Activated CD8-positive, alpha-beta memory T cell treated with anti-CD3 and anti-CD28 coated beads, Interleukin-2, amount 50 U/mL, for 48 hours (primary cell): ENCODE measurements around the gene LRP2BP.
A peak's percentile ranks its signal among the peaks of the same experiment; 100 is the strongest.

Experiments
- DNase-seq: peaks from one replicate; pipeline ENCODE4 v3.0.0-alpha.2; 2020

LRP2BP gene

DNA sequence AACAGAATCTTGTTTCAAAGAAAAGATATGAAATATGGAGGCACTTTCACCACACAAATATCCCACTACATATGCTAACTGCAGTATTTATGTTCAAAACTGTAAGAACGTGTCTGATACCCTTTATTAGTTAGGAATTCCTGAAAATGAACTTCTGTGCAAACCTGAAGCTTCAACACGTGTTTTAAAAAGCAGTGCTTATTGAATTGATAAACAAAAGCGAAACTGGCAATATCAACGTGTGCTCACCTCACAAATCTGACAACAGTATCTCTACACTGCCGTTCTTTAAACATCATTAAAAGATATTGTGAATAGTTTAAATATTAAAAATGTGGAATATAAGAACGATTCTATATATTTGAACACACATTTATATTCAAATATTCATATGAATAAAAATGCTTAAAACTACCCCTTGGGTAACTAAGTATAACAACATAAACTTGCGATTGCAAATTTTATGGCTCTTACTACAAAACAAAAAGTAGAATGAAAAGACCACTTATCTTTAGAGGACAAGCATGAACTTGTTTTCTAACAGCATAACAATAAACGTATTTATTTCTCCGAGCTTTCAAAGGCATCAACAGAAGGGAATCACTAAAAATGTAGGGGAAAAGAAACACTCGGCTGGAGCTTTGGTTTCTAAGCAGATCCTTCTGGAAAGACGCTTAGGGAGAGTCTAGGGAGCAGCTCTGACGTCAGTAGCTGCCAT lies at the start of gene LRP2BP:
LRP2BP (minus strand) TSS at position 687 of the 718 bp plus-strand sequence. CDS start 17,738 bp downstream, outside the sequence.
- DNase-seq = no peak

DNA sequence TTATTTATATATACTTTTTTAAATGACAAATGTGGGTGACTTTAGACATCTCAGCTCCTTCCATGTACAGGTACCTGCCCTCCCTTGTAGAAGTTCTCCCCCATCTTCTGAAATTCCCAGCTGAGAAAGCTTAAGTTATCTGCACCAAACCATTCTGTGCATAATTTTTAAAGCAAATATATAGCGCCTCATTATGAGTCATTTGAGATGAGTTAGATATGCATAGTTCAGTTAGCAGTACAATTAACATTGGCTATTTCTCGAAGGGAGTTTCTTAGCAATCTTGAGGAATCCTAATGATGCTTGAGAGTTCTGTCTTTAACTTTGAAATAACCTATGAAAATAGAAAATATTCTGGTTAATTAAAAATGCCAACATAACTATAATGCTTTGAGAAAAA lies 49.5 kb upstream of the LRP2BP start:
- DNase-seq = no peak

DNA sequence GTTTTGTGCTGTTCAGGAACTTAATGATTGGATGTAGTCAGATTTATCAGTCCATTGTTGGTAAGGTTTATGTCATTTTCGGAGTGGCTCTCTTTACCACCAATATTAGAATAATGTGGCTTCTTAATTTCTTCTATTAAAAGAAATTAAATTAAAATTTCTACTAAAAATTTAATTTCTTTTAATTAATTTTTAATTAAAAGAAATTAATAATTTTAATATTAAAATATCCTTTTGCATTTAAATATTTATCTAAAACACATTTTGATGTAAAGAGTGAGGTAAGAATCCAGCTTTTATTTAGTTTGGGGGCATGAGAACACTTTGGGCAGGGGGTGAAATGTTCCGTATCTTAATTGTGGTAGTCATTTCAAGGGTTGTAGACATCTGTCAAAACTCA lies 45.8 kb upstream of the LRP2BP start:
- DNase-seq = no peak

DNA sequence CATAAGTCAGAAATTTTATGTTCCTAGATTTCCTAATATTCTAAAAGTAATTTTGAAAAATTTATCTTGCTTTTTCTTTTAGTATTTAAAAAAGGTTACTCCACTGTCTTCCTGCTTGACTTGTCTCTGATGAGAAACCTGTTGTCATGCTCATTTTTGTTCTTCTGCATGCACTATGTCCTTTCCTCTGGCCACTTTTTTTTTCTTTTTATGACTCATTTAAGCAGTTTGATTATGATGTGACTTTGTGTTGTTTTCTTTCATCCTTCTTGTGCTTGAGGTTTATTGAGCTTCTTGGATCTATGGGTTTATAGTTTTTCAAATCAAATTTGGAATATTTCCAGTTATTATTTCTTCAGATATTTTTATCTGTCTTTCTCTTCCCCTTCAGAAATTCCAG lies 42.1 kb upstream of the LRP2BP start:
- DNase-seq = no peak

DNA sequence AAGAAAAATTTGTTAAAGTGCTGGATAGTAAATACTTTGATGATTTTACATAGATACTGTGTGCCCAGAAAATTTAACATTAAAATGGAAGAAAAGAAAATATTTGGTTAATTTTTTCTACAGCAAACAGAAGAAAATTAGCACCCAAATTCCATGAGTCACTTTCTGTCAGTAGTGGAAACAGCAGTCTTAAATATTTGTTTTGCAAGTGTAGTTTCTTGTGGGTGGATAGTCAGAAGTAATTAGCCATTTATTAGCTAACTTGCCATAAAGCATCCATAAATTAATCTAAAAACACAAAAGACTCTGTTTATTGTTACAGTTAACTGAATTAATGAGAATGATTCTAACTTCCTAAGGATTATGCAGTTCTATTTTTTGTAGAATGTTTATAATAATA lies 39.7 kb upstream of the LRP2BP start:
- DNase-seq = no peak

DNA sequence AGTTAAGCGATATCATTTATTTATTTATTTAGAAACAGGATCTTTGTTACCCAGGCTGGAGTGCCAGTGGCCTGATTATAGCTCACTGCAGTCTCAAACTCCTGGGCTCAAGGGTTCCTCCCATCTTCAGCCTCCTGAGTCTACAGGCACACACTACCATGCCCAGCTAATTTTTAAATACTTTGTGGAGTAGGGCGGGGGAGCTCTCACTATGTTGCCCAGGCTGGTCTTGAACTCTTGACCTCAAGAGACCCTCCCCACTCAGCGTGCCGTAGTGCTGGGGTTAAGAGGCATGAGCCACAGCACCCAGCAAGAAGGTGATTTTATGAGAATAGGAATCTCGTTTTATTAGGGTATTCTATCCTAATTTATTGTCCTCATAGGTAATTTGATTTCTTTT lies 33.9 kb upstream of the LRP2BP start:
- DNase-seq = no peak

DNA sequence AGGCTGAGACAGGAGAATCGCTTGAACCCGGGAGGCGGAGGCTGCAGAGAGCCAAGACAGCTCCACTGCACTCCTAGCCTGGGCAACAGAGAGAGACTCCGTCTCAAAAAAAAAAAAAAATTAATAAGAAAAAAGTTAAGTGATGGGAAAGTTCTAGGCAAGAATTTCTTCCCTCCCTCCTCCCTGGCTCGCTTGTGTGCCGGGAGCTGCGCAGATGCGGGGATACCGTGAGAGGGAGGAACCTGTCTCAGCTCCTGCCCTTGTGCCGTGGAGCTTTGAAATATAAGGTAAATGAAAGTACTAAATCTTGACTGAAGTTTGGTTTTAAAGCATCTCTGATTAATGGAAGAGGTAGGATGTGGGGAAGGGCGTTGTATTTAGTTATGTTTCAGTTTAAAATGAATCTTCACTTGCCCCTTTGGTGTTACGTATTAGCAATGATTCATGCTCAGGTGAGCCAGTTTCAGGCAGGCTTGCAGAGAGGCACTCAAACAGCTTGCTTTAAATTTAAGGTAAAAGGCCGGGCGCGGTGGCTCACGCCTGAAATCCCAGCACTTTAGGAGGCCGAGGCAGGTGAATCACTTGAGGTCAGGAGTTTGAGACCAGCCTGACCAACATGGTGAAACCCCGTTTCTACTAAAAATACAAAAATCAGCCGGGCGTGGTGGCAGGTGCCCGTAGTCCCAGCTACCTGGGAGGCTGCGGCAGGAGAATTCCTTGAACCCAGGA lies 31.4 kb upstream of the LRP2BP start:
- no peak for DNase-seq

DNA sequence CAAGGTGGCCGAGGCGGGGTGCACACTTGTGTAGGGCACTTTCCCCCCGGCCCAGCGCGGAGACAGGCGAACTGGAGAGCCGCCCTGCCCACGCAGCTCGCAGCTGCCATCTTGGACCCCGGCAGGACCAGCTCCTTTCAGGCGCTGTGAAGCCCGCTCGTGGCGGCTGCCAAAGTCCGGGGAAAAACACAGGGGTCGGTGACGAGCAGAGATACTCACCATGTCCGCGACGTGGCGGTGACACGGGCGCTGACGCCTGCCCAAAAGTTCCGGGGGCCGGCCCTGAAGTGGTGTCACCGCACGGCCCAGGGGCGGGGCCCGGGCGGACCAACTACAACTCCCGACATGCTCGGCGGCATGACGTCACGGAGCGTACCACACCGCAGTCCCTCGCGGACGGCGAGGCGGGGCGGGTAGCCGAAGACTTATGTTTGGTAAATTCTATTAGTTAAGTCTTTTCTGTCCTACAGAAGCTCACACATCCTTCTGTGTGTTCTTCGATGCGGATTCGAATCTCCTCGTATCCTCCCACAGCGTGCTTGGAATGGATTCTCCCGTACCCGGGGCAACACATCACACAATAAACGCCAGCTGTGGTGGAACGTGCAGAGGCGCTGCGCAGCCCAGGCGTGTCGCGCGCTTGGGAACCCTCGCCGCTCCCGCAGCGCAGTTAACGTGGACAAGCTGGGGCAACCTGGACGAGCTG lies 30.1 kb upstream of the LRP2BP start, which contains the start of gene UFSP2:
UFSP2 (minus strand) TSS at position 318 of the 706 bp plus-strand sequence; CDS start at position 222, 96 bp downstream.
- peak; percentile 97 for DNase-seq

DNA sequence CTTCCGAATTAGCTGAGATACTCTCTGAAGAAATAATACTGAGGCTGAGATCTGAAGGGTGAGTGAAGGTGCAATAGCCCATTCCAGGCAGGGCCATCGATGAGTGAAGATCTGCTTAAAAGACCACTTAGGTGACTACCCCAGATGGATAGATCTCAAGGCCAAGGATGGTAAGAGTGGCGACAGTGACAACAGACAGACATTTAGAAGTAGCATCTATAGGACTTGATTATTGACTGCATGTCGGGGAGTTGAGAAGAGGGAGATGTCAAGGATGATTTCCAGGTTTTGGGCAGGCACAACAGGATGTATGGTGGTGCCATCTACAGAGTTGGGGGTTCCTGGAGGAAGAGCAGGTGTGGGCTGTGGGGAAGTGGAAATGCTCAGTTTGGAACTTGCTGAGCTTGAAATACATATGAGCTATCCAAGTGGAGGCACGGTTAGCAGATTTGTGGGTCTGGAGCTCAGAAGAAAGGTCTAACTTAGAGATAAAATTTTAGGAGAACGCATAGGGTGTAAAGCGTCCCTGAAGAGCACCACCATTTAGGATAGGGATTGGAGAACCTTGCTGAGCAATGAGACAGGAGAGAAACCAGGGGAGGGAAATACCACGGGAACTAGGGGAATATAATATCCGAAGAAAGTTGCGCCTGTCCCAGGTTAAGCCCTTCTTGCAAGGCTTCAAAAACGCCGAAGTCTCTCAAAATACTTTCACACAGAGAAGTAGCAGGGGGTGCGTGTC lies 29.4 kb upstream of the LRP2BP start:
- no peak for DNase-seq

DNA sequence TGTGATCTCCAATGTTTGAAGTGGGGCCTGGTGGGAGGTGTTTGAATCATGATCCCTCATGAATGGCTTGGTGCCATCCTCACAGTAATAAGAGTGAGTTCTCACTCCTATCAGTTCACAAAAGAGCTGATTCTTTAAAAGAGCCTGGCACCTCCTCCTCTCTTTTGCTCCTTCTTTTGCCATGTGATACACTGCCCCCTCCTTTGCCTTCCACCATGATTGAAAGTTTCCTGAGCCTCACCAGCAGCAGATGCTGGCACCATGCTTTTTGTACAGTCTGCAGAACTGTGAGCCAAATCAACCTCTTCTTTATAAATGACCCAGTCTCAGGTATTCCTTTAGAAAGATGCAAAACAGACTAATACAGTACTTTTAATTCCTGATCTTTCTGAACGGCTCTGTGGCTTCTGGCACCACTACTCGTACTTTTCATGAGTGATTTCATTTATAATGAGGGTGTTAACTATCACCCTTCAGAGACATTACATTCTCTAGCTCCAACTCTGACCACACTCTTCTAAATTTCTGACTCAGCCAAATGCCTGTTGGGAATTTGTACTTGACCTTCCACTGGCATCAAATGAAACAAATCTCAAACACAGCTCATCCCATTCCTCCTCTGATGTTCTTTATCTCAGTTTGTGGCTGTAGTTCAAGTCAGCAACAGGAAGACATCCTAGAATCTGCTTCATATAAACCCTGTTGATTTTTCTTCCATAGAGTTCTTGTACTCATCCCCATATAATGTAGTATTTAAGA lies 25.8 kb upstream of the LRP2BP start:
- DNase-seq = no peak

DNA sequence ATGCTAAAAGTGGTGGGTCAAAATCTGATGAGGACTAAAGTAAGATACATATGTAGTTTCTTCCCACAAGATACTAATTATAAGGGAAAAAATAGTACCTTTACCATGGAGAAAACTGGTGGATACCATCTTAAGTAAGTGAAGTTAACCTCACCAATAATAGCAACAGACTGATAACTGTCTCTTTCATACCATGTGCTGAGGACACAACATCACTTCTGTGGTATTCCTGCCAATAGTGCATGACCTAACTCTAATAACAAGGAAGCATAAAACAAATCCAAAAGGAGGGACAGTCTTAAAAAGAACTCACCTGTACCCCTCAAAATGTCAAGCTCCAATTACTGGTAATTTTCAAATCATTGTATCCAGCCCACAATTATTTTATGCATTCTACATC lies 21.2 kb upstream of the LRP2BP start:
- no peak for DNase-seq

DNA sequence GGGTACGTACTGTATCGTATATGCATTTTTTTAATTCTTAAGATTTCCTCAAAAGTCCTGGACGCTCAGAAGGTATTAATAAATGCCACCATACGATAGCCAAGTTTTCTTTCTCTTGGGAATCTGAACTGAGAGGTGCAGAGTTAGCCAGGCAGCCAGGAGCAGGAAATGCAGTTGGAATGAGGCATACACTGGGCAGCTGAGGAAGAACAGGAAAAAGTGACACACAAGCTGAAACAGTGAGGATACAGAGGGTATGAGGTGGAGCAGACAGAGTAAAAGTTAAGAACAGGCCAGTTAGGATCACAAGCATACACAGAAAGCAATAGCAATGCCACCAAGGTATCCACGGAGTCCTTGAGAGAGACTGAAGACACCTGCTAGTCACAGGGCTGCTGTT lies 16.7 kb upstream of the LRP2BP start:
- DNase-seq = no peak

DNA sequence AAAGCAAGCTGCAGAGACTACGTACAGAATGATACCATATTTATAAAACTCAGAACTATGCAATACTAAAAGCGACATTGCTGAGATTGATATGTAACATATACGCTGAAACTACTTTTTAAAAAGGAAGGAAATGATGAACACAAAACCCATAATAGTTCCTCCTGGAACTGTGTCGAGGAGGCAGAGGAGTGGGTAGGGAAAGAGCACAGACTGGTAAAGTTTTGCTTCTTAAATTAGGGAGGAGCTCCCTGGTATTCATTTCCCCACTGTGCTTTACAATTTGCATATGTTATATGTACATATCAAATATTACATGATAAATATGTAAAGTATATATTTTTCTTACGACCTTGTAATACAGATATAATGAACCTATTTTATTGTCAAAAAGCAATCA lies 16.1 kb upstream of the LRP2BP start:
- DNase-seq = no peak

DNA sequence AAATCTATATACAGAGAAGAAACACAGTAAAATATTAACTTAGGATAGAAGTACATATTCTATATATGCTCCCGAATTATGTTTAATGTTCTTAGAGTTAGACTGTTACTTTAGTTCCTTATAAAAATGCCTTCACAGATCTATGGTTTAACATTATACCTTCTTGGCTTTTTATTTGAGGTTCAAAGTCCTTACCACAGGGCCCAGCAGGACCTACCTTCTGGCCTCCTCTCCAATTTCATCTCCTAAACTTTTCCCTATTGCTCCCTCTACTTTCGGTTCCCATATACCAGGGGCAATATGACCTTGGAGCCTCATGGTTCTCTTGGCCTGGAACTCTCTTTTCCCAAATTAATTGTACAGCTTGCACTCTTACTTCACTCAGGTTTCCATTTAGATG lies 12.7 kb upstream of the LRP2BP start:
- no peak for DNase-seq

DNA sequence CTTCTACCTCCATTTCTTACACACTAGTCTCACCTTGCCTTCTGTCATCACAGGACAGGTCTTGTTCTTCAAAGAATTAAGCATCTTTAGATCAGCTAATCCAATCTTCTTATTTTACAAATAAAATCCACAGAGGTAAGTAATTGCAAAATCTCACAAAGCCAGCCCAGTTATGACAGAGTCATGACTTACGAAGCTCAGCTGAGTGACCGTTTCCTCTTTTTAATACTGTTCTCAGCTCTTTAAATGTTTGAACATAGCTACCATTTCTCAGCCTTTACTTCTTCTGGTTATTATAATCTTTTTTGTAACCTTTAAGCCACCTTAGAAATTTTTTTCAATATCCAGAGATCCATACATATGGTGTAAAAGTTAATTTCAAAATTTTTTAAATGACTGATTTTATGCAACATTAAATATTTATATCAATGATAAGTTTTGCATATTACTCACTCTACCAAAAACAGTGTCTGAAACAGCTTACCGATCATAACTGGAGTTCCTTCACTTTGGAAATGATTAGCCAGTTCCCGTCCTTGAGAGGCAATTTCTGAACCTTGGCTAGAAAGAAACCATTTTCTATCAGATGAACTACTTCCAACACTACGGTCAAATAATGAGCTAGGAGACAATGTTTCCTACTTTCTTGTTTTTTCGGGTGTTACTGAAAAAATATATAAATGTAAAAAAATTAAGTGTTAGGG lies 9.7 kb upstream of the LRP2BP start:
- no peak for DNase-seq

DNA sequence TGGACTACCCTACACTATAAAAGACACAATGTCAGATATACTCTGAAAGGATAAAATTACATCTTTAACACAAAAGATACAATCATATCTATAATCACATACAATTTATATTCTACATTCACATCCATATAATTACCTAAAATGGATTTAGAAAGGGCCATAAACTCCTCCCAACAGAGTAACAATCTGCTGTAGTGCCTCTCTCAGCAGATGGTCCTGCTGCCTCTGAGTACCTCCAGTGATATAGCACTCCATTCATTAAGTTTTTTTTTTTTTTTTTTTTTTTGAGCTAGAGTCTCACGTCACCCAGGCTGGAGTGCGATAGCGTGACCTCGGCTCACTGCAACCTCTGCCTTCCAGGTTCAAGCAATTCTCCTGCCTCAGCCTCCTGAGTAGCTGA lies 8.3 kb upstream of the LRP2BP start:
- no peak for DNase-seq

DNA sequence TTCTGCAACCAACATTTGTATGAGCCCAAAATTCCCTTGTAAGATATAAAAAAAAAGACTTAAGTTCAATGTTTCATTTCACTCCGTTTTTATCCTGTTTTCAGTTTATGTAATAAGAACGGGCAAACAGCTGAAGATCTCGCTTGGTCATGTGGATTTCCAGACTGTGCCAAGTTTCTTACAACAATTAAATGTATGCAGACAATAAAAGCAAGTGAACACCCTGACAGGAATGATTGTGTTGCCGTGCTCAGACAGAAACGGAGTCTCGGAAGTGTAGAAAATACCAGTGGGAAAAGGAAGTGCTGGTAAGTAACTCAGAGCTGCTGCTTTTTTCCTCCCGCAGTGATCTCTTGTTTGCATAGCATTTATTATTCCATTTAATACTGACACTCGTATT lies 3.7 kb upstream of the LRP2BP start:
- no peak for DNase-seq

DNA sequence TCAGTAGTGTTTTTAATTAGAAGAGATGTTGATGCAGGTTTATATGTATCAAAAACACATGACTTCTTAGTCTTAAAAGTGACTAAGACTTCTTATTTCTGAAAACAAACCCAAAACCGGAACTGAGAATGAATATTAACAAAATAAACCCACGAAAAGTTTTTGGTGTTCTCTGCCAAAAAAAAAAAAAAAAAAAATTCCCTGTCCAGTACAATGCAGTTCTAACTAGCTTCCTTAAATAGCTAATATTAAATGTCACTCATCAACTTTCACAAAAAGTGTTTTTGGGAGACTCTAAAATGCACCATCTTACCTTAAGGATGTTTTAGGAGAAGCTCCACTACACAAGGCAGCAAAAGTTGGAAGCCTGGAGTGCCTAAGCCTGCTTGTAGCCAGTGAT lies 2.9 kb upstream of the LRP2BP start:
- no peak for DNase-seq

DNA sequence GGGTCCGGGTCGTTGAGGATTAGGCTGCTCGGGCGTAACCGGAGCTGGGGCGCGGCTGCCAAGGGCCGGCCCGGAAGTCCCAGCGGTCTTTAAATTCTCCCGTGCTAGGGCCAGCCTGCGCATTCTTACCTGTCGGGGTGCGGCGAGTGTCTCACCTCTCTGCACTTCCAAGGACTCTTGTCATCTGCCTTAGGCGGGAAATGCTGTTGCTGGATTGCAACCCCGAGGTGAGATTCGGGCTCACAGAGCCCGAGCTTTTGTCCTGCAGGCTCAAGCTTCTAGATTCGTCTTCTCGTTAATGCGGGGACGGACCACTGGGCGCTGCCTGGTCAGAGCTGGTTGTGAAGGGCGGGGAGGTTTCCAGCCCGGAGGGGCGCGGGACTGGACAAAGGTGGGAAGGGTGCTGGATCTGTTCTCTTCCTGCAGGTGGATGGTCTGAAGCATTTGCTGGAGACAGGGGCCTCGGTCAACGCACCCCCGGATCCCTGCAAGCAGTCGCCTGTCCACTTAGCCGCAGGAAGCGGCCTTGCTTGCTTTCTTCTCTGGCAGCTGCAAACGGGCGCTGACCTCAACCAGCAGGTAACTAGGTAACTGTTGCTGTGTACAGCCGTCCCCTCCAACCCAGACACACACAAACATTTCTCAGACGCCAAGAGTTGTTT lies 1.1 kb upstream of the LRP2BP start, which contains the start of gene ANKRD37:
ANKRD37 (plus strand) TSS at position 118 of the 662 bp plus-strand sequence; CDS start at position 201, 83 bp downstream.
- peak; percentile 57 for DNase-seq

DNA sequence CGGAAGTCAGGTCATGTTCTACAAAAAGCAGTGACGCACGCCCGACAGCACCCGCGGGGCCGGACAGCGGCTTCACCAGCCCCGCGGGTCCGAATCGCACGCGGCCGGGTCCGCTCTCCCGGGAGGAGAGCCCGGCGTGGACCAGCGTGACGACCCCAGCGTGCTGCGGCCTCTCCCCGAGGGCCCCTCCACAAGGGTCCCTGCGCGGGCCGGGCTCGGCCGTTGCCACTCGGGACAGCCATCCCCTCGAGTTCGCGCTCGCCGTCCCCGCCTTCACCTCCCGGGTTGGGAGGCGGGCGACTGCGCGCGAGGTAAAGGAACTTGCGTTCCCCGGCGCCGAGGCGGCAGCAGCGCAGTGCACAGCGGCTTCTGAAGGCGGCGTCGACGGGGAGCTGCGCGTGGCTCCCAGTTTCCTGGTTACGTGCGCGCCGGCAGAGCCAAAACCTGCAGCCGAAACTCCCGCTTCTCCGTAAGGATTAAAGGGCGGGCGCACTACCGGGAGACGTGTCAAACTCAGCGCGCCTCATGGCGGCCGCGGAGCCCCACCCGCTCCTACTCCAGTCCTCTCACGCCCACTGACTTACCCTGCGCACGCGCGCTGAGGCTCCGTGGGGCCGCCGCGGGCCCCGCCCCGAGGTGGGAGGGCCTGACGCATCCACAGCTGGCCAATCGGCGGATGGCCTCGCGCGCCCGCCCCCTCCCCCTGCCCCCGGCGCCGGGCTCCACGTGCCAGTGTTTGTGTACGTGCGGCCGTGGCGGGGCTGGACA lies 416 bp upstream of the LRP2BP start:
- peak; percentile 98 for DNase-seq
